GM18909 (cell line): ENCODE measurements around the gene STAT5A.
"Not testable (repeated sequence)": the region's sequence is repeated elsewhere in the genome, so short reads cannot be mapped to it uniquely, and the experiment has no call there.

Source experiments
- ATAC-seq: cut with Tn5 transposase; IDR thresholded peaks from one replicate; pipeline ENCODE4 v1.9.1; 2021; ENCODE audit warnings: mild to moderate bottlenecking; ENCODE audit not compliant: unreplicated experiment, poor library complexity

The STAT5A gene

GRCh38 chr17:42304187-42305030 lies 16.1 kb downstream of the STAT5A start:
- ATAC-seq, result no peak

- ATAC-seq, result not testable (repeated sequence)
Measured at GRCh38 chr17:42305031-42305330, 16.7 kb downstream of the STAT5A start.

- no peak for ATAC-seq
Measured at GRCh38 chr17:42305543-42306384, 17.5 kb downstream of the STAT5A start.

GRCh38 chr17:42306385-42306667 lies 18.0 kb downstream of the STAT5A start:
- no peak for ATAC-seq

GRCh38 chr17:42307362-42307927 lies 19.1 kb downstream of the STAT5A start:
- no peak for ATAC-seq

GRCh38 chr17:42308446-42308845 lies 20.1 kb downstream of the STAT5A start:
- ATAC-seq, result no peak

GRCh38 chr17:42309142-42309541 lies 20.8 kb downstream of the STAT5A start:
- no peak for ATAC-seq

- ATAC-seq, result no peak
Measured at GRCh38 chr17:42309986-42310786, 21.9 kb downstream of the STAT5A start.

DNA sequence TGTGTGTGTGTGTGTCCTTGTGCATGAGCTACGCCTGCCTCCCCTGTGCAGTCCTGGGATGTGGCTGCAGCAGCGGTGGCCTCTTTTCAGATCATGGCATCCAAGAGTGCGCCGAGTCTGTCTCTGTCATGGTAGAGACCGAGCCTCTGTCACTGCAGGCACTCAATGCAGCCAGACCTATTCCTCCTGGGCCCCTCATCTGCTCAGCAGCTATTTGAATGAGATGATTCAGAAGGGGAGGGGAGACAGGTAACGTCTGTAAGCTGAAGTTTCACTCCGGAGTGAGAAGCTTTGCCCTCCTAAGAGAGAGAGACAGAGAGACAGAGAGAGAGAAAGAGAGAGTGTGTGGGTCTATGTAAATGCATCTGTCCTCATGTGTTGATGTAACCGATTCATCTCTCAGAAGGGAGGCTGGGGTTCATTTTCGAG lies 22.5 kb downstream of the STAT5A start:
- no peak for ATAC-seq

- ATAC-seq, result no peak
Measured at GRCh38 chr17:42311240-42312034, 23.1 kb downstream of the STAT5A start.

DNA sequence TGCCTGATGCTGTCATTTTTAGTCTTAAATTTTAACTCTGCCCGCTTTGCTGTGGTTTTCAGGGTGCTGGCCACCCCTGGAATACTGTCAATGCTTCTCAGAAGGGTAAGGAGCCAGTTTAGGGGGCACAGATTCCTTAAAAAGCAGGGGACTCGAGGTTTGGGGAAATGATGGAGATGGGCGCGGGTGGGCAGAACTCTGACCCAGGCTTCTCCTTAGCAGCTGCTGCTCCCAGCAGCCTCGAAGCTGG lies 23.7 kb downstream of the STAT5A start:
- ATAC-seq, result no peak

GRCh38 chr17:42312285-42313130 lies 24.2 kb downstream of the STAT5A start:
- ATAC-seq, result peak; percentile 48

- ATAC-seq, result no peak
Measured at GRCh38 chr17:42313389-42313772, 25.1 kb downstream of the STAT5A start.

DNA sequence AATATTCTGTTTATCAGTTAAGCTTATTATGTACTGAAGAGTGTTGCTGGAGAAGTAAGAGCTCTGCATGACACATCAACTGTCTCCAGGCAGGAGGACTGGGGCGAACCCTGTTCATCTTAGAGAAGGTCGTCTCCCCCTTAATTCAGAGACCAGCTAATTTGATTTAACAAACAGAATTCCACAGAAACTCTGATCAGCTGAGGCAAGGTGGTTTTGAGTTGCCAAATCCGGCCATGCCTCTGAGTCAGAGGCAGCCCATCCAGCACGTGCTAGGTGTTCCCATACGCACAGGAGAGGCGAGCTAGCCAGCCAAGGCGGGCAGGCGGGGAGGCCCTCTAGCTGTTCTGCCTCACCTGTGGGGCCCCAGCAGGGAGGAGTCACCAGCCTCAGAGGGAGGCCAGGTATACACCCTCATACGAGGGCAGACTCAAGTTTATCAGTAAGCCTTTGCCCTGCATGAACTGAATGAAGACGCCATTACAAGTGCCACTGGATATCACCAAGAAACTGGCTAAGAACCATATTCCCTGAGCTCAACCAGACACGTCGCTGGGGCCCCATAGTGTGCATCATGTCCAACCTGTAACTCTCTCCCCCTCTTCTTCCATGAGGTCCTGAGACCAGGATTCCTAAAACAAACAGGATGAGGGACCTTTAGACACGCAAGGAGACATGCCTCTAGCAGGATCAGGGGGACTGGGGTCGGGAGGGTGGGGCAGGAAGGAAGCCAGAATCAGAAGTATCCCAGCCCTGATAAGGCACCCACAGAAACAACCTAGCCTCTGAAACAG lies 25.7 kb downstream of the STAT5A start:
- ATAC-seq, result no peak

DNA sequence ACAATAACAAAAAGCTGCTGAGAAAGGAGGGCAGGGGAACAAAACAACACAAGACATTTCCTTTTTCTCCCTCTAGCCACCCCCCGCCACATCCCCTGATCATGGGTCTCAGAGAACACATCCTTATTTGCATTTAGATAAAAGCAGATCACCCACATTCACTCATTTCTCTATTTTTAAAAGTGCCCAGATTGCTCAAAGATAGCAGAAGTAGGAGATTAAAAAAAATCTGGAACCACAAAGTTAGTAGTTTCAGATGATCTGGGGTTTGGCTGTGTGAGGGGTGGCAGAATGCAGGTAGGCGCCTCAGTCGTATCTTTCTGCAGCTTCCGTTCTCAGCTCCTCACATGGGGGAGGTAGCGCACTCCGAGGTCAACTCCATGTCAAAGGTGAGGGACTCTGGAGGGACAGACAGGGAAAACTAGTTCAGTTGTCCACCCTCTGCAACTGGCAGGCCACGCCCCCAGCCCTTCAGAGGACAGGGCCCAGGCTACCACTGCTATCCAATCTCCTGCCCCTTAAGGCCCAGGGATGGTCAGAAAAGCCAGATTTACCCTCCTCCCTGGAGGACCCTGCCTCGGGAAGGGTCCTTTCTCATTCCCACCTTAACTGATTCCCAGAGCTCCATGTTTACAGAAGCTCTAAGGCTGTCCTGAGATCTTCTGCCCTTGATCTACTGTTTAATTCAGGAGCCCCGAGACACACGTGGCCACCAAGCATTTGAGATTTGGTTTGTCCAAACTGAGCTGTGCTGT lies 27.3 kb downstream of the STAT5A start:
- ATAC-seq, result no peak

DNA sequence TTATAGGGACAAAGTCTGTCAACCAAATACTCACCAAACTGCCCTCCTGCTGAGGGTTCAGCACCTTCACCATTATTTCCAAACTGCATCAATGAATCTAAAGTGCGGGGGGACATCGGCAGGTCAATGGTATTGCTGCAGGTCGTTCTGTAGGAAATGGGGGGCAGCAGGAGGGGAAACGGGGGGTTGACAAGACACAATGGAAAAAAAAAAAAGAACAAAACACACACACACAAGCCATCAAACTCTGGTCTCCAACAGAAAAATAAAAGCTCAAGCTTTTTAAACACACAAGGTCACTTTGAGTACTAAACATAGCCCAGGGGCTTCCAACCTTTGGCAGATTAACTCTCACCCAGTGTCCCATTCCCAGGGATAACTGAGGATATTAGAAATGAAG lies 28.5 kb downstream of the STAT5A start:
- ATAC-seq, result no peak

- ATAC-seq, result no peak
Measured at GRCh38 chr17:42317266-42317845, 29.1 kb downstream of the STAT5A start.
